Endothelial cell of umbilical vein (primary cell): Measurements from ENCODE around the gene SKI. TPM values are rescaled to one million over a fixed set of nuclear protein-coding genes. Genes with fewer than 3 reads are reported as not detected.

Source experiments
- BruUV-seq: library from RNA; stranded (reverse); fragments of 400-500 nt; replicated peaks from 2 replicates; lab custom pipeline; 2021; lab: Mats Ljungman, UMichigan
- CTCF ChIA-PET: fragments of 300-600, 350-600 bp; sonication (Branson Sonifier 250); formaldehyde crosslinking; loops from one replicate; lab custom pipeline; 2021; ENCODE audit warnings: antibody characterized with exemption, inconsistent platforms; lab: Charles Lee
- POLR2A ChIA-PET: fragments of 300-600, 350-600 bp; sonication (Branson Sonifier 250); formaldehyde crosslinking; loops from one replicate; lab custom pipeline; 2021; ENCODE audit warnings: antibody characterized with exemption, inconsistent platforms; lab: Charles Lee
- DNase-seq: peaks from one replicate; pipeline ENCODE4 v3.0.0-alpha.2; 2011; ENCODE audit warnings: low read depth, low spot score
- FAIRE-seq: peaks from 2 replicates; lab custom pipeline; 2011; peaks lifted over from hg19 to GRCh38; lab: Jason Lieb, UNC
- H2AFZ ChIP-seq: 2 replicates; pipeline ENCODE4 v1.6.0; 2012; ENCODE audit warnings: low read depth, low read length, control low read depth, inconsistent platforms
- H3K27ac ChIP-seq: 2 replicates; pipeline ENCODE4 v1.5.1; 2011; ENCODE audit warnings: low read depth, mild to moderate bottlenecking, control low read depth, low read length, moderate library complexity; ENCODE audit not compliant: insufficient read depth
- H3K27me3 ChIP-seq, 2 experiments: 2 replicates each; pipeline versions ENCODE4 v1.6.0 to v1.6.1; 2011; ENCODE audit warnings: low read length in 2 of 2, mixed read lengths in 1 of 2; ENCODE audit not compliant: control insufficient read depth in 2 of 2, insufficient read depth in 2 of 2
- H3K36me3 ChIP-seq, 2 experiments: 2 replicates in 1 of 2; 3 replicates in 1 of 2; pipeline ENCODE4 v1.5.1; 2011; ENCODE audit warnings: low read length in 2 of 2, mild to moderate bottlenecking in 1 of 2, moderate library complexity in 1 of 2; ENCODE audit not compliant: control insufficient read depth in 2 of 2, insufficient read depth in 2 of 2; ENCODE audit errors: extremely low read depth in 1 of 2
- H3K4me1 ChIP-seq: 3 replicates; pipeline ENCODE4 v1.5.1; 2011; ENCODE audit warnings: mild to moderate bottlenecking, low read length; ENCODE audit not compliant: control insufficient read depth, insufficient read depth; ENCODE audit errors: extremely low read depth
- H3K4me2 ChIP-seq: 2 replicates; pipeline ENCODE4 v1.6.1; 2011; ENCODE audit warnings: low read length, control low read depth, mixed read lengths; ENCODE audit not compliant: insufficient read depth
- H3K4me3 ChIP-seq, 3 experiments: fragments of 200-600 bp in 1 of 3; sonication (generic), shearing (Covaris generic) in 1 of 3; replicated peaks in 1 of 3; 2 replicates each; pipeline ENCODE4 v1.5.1; 2011 to 2016; ENCODE audit warnings: control low read depth in 3 of 3, low read length in 3 of 3, mild to moderate bottlenecking in 2 of 3, inconsistent platforms in 1 of 3, low read depth in 1 of 3, moderate library complexity in 1 of 3; ENCODE audit not compliant: insufficient read depth in 1 of 3
- H3K79me2 ChIP-seq: 2 replicates; pipeline ENCODE4 v1.6.0; 2012; ENCODE audit warnings: low read length, inconsistent platforms; ENCODE audit not compliant: control insufficient read depth, insufficient read depth
- H3K9ac ChIP-seq: replicated peaks from 2 replicates; pipeline ENCODE3; 2011; ENCODE audit warnings: low read length, control low read depth; ENCODE audit not compliant: insufficient read depth; ENCODE audit errors: extremely low read depth
- H3K9me1 ChIP-seq: replicated peaks from 3 replicates; pipeline ENCODE4 v1.6.0; 2011; ENCODE audit warnings: mild to moderate bottlenecking, low read length; ENCODE audit not compliant: control insufficient read depth, insufficient read depth; ENCODE audit errors: extremely low read depth
- H3K9me3 ChIP-seq: replicated peaks from 2 replicates; pipeline ENCODE4 v1.5.1; 2012; ENCODE audit warnings: low read length, inconsistent platforms; ENCODE audit not compliant: control insufficient read depth, insufficient read depth
- H4K20me1 ChIP-seq: replicated peaks from 2 replicates; pipeline ENCODE3; 2011; ENCODE audit warnings: mild to moderate bottlenecking, low read length; ENCODE audit not compliant: control insufficient read depth, insufficient read depth; ENCODE audit errors: extremely low read depth
- CTCF ChIP-seq, 2 donors: IDR thresholded peaks; 1 replicate in 1 of 2; 2 replicates in 1 of 2; pipeline ENCODE4 v1.5.1; 2011; ENCODE audit warnings: low read length in 2 of 2, mild to moderate bottlenecking in 2 of 2, moderate library complexity in 2 of 2, control low read depth in 1 of 2, inconsistent platforms in 1 of 2, low read depth in 1 of 2; ENCODE audit not compliant: insufficient read depth in 1 of 2; ENCODE audit errors: extremely low read depth in 1 of 2
- EZH2 ChIP-seq: IDR thresholded peaks from 2 replicates; pipeline ENCODE4 v1.6.1; 2012; ENCODE audit warnings: borderline replicate concordance, low read depth, mild to moderate bottlenecking, moderate library complexity, low read length, inconsistent platforms; ENCODE audit not compliant: severe bottlenecking
- FOS ChIP-seq: IDR thresholded peaks from 2 replicates; pipeline ENCODE4 v1.6.1; 2011; ENCODE audit warnings: mild to moderate bottlenecking, low read length, moderate library complexity, borderline replicate concordance; ENCODE audit not compliant: insufficient read depth
- GATA2 ChIP-seq: IDR thresholded peaks from 2 replicates; pipeline ENCODE4 v1.7.0; 2011; ENCODE audit warnings: low read depth, mild to moderate bottlenecking, moderate library complexity, mixed read lengths, low read length; ENCODE audit not compliant: insufficient read length, insufficient read depth
- JUN ChIP-seq: IDR thresholded peaks from 2 replicates; pipeline ENCODE4 v1.6.1; 2011; ENCODE audit warnings: borderline replicate concordance, low read depth; ENCODE audit not compliant: insufficient read length, insufficient read depth
- MYC ChIP-seq: IDR thresholded peaks from one replicate; pipeline ENCODE4 v1.6.1; 2011; ENCODE audit warnings: mild to moderate bottlenecking, low read depth, low read length
- POLR2A ChIP-seq: IDR thresholded peaks from 2 replicates; pipeline ENCODE4 v1.6.1; 2012; ENCODE audit warnings: low read depth, mild to moderate bottlenecking, control low read depth, low read length
- POLR2AphosphoS5 ChIP-seq: IDR thresholded peaks from 2 replicates; pipeline ENCODE4 v1.6.1; 2012; ENCODE audit warnings: low read depth, mild to moderate bottlenecking, control low read depth, low read length, moderate library complexity; ENCODE audit not compliant: insufficient read depth
- dilution Hi-C: fragments of 300-500 bp; cut with MboI; formaldehyde crosslinking; loops from one replicate; pipeline ENCODE4 v1.15.0; 2019; ENCODE audit warnings: low sequenced_read_pairs; ENCODE audit not compliant: extremely low pct_ligation_motif_present
- intact Hi-C: fragments of 100-400 bp; cut with micrococcal nuclease; formaldehyde crosslinking; loops from one replicate; pipeline ENCODE4 v1.10.0; 2022
- polyA plus RNA-seq, 4 experiments: library from polyadenylated mRNA; depleted of rRNA in 3 of 4; stranded (reverse) in 3 of 4; unstranded in 1 of 4; fragments of >200 nt; gene quantifications; 2 replicates each; pipeline versions ENCODE4 v1.2.1 to v1.2.3, GENCODE V29; 2011 to 2012; ENCODE audit warnings: missing spikeins in 1 of 4
- total RNA-seq: library from RNA; stranded (reverse); gene quantifications from 2 replicates; pipeline ENCODE4 v1.2.3, GENCODE V29; 2021
- TF ChIP-seq, protein P1 (sequence below): IDR thresholded peaks from 2 replicates; pipeline ENCODE4 v1.6.1; 2011; ENCODE audit not compliant: insufficient read depth, insufficient read length

SKI gene
- total and polyA plus RNA-seq, 2 donors (not counting 3 experiments of a cell fraction or from before 2014, with no cell fraction given), result 11.6 to 80.3 TPM

DNA sequence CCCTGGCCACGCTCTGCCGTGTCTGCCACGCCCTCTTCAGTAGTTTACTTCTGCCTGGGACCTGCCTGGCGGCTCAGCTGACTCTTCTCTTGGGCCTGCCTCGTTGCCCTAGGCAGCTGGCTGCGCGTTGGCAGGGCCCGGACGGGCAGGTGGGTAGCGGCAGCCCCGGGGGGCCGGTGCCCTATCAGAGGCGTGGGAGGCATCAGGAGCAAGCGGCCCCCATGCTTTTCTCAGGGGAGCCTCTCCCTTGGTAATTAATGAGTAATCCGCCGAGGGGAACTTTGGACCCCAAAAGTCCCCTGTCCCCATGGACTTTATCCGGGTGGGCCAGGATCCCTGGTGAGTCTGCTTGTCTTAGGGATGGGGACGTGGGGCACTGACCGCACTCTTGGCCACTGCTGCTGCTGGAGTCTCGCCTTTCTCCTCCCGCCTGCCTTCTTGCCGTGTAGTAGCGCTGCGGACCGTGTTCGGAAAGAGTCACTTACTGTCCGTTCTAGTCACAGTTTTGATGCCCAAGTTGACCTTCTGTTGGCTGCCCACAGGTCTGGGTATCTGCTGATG, 22.7 kb downstream of the SKI start:
- no peak overlapping the region for H2AFZ ChIP-seq
- H3K9ac ChIP-seq, result no peak overlapping the region
- dilution Hi-C loops (no loop called here), intact Hi-C loops (no loop called here)
- TF ChIP-seq, protein P1, sequence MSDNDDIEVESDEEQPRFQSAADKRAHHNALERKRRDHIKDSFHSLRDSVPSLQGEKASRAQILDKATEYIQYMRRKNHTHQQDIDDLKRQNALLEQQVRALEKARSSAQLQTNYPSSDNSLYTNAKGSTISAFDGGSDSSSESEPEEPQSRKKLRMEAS, result no peak
- TF ChIP-seq GATA2 (no peak), JUN (no peak), POLR2A (no peak), FOS (no peak), EZH2 (no peak), POLR2AphosphoS5 (no peak), CTCF (IDR thresholded peaks at IDR 0.05; ENCODE audit: extremely low read depth in 1 of 2, insufficient read depth in 1 of 2, low read depth in 1 of 2, low read length in 2 of 2) (no peak), MYC (no peak)
- H3K9me3 ChIP-seq, result peaks cover 5% of the 10 kb centered on the region
- no peak overlapping the region for H3K4me2 ChIP-seq
- H3K4me3 ChIP-seq, result no peak overlapping the region
- CTCF ChIA-PET, result interaction anchor here (1.2 kb wide), 1 partner anchor 18 kb away, joined by 3 read pairs; no protein-coding TSS in a partner anchor
- no TSS peak for BruUV-seq
- POLR2A ChIA-PET, result no interaction called here
- no peak overlapping the region for H3K27ac ChIP-seq
- H3K9me1 ChIP-seq, result no peaks in the 10 kb centered on the region
- no peaks in the 10 kb centered on the region for H3K27me3 ChIP-seq
- DNase-seq (no peak), FAIRE-seq (no peak)
- H3K36me3 ChIP-seq, result peaks cover 0 to 5% of the 10 kb centered on the region in 2 experiments
- peaks cover 93% of the 10 kb centered on the region for H3K79me2 ChIP-seq
- H3K4me1 ChIP-seq, result peaks cover 8% of the 10 kb centered on the region
- H4K20me1 ChIP-seq, result no peaks in the 10 kb centered on the region
